ENCODE results near the gene RFX5. TPM values are rescaled to one million over a fixed set of nuclear protein-coding genes. Genes with fewer than 3 reads are reported as not detected.

Gene RFX5
- total and polyA plus RNA-seq, 9 of the 15 experiments (the other 6 are each of a cell fraction or from before 2014, with no cell fraction given), result 3.8 to 48.2 (median 32.2) TPM

DNA sequence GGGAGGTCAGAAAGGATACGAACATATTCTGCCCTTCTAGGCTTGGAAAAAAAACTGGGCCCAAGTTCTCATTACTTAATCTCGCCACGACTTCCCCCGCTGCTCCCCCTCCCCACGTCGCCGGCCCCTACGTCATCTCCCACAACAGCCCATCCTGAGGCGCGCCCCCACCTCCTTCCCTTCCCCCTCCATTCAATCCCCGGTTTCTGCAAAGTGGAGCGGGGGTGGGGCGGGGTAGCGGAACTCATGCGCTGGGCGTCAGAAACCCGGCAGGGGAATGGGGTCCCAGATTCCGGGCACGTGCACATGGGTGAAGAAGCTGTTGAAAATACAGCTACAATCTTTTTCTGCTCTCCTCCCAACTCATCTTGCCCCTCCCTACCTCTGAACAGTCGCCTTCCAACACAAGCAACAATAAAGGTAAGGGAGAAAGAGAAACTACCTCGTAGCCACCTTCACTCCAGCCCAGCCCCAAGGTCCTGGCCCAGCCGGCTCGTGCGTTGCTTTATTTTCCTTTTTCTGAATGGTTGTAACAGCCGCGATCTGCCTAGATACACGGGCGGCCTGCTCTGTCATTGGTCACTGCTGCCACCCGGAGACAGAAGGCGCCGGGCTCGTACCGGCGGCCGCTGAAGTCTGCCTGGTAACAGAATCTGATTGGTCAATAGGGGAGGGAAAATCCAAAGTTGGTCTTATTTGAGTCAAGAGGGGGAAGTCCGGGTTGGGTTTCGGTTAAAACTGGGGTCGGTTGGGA, at the start of gene RFX5 (continued):
- TF ChIP-seq ZNF311 (CRISPR knock-in tag; IDR thresholded peaks at IDR 0.05), result no peak
- TF ChIP-seq SREBF1 (IDR thresholded peaks at IDR 0.05; ENCODE audit: borderline replicate concordance, low read depth, low read length), result peak; percentile 24; the same call in 1 of the 2 replicates
- no peak for TF ChIP-seq RFX7 (CRISPR knock-in tag; IDR thresholded peaks at IDR 0.05)
- TF ChIP-seq HMG20B (CRISPR knock-in tag; IDR thresholded peaks at IDR 0.05), result no peak
- TF ChIP-seq SRSF7 (optimal IDR thresholded peaks at IDR 0.05; ENCODE audit: low read depth, low read length), result no peak
- no peak for TF ChIP-seq NCOA2 (IDR thresholded peaks at IDR 0.05; ENCODE audit: partially characterized antibody in 2 of 2)
- no peak for TF ChIP-seq ZNF445 (CRISPR knock-in tag; IDR thresholded peaks at IDR 0.05; ENCODE audit: low read depth)
- TF ChIP-seq ZBTB7A (IDR thresholded peaks at IDR 0.05; ENCODE audit: borderline replicate concordance, control insufficient read depth, low read depth, low read length), result peak; percentile 90
- TF ChIP-seq CBFA2T2 (conservative IDR thresholded peaks at IDR 0.05), result no peak
- TF ChIP-seq, protein P1, sequence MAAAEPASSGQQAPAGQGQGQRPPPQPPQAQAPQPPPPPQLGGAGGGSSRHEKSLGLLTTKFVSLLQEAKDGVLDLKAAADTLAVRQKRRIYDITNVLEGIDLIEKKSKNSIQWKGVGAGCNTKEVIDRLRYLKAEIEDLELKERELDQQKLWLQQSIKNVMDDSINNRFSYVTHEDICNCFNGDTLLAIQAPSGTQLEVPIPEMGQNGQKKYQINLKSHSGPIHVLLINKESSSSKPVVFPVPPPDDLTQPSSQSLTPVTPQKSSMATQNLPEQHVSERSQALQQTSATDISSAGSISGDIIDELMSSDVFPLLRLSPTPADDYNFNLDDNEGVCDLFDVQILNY (CRISPR knock-in tag; IDR thresholded peaks at IDR 0.05), result 0 out of 2 replicates have a peak, but pooled peaks have one; percentile 64
- no peak for TF ChIP-seq ZNF133 (CRISPR knock-in tag; IDR thresholded peaks at IDR 0.05)
- TF ChIP-seq DPF2 (IDR thresholded peaks at IDR 0.05), result peak; percentile 80
- no peak for TF ChIP-seq DNMT1 (IDR thresholded peaks at IDR 0.05)
- TF ChIP-seq NFYB (IDR thresholded peaks at IDR 0.05; ENCODE audit: extremely low read depth, insufficient read length), result peak; percentile 88
- TF ChIP-seq ZNF444 (CRISPR knock-in tag; IDR thresholded peaks at IDR 0.05), result no peak
- TF ChIP-seq MAFK (IDR thresholded peaks at IDR 0.05; ENCODE audit: low read length), result no peak
- no peak for TF ChIP-seq ZNF354B (CRISPR knock-in tag; IDR thresholded peaks at IDR 0.05)
- TF ChIP-seq ZNF232 (CRISPR knock-in tag; IDR thresholded peaks at IDR 0.05), result no peak
- TF ChIP-seq, protein P2, sequence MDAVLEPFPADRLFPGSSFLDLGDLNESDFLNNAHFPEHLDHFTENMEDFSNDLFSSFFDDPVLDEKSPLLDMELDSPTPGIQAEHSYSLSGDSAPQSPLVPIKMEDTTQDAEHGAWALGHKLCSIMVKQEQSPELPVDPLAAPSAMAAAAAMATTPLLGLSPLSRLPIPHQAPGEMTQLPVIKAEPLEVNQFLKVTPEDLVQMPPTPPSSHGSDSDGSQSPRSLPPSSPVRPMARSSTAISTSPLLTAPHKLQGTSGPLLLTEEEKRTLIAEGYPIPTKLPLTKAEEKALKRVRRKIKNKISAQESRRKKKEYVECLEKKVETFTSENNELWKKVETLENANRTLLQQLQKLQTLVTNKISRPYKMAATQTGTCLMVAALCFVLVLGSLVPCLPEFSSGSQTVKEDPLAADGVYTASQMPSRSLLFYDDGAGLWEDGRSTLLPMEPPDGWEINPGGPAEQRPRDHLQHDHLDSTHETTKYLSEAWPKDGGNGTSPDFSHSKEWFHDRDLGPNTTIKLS (IDR thresholded peaks at IDR 0.05; ENCODE audit: borderline replicate concordance, low read depth), result peak; percentile 53; the same call in 1 of the 2 replicates
- TF ChIP-seq EP400 (IDR thresholded peaks at IDR 0.05), result peak; percentile 94
- TF ChIP-seq ZNF584 (CRISPR knock-in tag; IDR thresholded peaks at IDR 0.05; ENCODE audit: low read depth), result no peak
- peak; percentile 73; the same call in 1 of the 2 replicates for TF ChIP-seq ELF1 (tag; IDR thresholded peaks at IDR 0.05)
- TF ChIP-seq POLR2G (IDR thresholded peaks at IDR 0.05; ENCODE audit: low read depth, low read length), result peak; percentile 82
- no peak for TF ChIP-seq SRSF9 (IDR thresholded peaks at IDR 0.05; ENCODE audit: borderline replicate concordance, low read depth, low read length)

Measured in K562 (cell line).